Measurements from ENCODE around the gene GMPR. TPM values are rescaled to one million over a fixed set of nuclear protein-coding genes. Genes with fewer than 3 reads are reported as not detected.

The GMPR gene
- total RNA-seq, 3 donors from 2014 or later = 2.0 to 9.2 (median 3.9) TPM

DNA sequence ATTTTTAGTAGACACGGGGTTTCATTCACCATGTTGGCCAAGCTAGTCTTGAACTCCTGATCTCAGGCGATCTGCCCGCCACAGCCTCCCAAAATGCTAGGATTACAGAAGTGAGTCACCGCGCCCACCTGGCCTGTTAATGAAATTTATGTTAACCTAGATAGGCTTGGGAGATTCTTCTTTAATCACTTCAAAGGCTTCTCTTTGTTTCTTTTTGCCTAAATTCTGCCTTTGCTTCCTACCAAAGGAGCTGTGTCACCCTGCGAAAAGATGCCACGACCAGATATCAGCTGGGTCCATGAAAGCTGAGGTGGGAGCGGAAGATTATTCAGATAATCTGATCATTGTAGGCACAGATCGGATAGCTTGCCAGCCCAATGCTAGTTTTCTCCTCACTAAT lies 75.3 kb downstream of the GMPR start:
- no peaks in the 10 kb centered on the region for H3K4me1 ChIP-seq (ENCODE audit: low read depth)
- TF ChIP-seq, protein P1, sequence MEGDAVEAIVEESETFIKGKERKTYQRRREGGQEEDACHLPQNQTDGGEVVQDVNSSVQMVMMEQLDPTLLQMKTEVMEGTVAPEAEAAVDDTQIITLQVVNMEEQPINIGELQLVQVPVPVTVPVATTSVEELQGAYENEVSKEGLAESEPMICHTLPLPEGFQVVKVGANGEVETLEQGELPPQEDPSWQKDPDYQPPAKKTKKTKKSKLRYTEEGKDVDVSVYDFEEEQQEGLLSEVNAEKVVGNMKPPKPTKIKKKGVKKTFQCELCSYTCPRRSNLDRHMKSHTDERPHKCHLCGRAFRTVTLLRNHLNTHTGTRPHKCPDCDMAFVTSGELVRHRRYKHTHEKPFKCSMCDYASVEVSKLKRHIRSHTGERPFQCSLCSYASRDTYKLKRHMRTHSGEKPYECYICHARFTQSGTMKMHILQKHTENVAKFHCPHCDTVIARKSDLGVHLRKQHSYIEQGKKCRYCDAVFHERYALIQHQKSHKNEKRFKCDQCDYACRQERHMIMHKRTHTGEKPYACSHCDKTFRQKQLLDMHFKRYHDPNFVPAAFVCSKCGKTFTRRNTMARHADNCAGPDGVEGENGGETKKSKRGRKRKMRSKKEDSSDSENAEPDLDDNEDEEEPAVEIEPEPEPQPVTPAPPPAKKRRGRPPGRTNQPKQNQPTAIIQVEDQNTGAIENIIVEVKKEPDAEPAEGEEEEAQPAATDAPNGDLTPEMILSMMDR (IDR thresholded peaks at IDR 0.05) = no peak
- H3K36me3 ChIP-seq (ENCODE audit: low read depth) = no peaks in the 10 kb centered on the region
- intact Hi-C loops (cut with DNase I, micrococcal nuclease) = no loop called here
- no peaks in the 10 kb centered on the region for H3K9me3 ChIP-seq
- no peak overlapping the region for H3K4me3 ChIP-seq
- ATAC-seq (no peak), DNase-seq (no peak)

DNA sequence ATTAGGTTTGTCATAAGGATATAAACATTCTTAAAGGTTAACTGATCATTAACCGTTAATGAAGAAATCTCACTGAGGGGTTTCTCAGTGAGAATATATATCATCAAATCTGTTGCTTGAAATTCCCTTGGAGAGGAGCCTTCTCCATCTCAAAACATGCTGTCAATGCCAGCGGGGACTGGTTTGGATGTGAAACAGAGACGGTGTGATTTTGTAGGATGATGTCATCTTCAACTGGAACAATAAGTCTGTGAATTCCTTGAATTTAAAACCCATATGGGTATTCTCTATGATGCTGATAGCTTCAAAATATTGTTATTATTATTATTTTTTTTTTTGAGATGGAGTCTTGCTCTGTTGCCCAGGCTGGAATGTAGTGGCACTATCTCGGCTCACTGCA lies 75.9 kb downstream of the GMPR start:
- Histone ChIP-seq H3K4me1 (ENCODE audit: low read depth) (no peaks in the 10 kb centered on the region), H3K4me3 (no peak overlapping the region), H3K36me3 (ENCODE audit: low read depth) (no peaks in the 10 kb centered on the region), H3K9me3 (no peaks in the 10 kb centered on the region)
- TF ChIP-seq, protein P1 (IDR thresholded peaks at IDR 0.05) = no peak
- no peak for ATAC-seq
- no peak for DNase-seq
- intact Hi-C loops (cut with DNase I, micrococcal nuclease) = no loop called here

- peak in 1 of 3 donors; percentile 65 for DNase-seq
- TF ChIP-seq, protein P1 (IDR thresholded peaks at IDR 0.05) = peak; percentile 58
- H3K9me3 ChIP-seq = no peaks in the 10 kb centered on the region
- peak; percentile 31 for ATAC-seq
- intact Hi-C loops (cut with DNase I, micrococcal nuclease) = no loop called here
- no peak overlapping the region for H3K4me3 ChIP-seq
- peaks cover 6% of the 10 kb centered on the region for H3K4me1 ChIP-seq (ENCODE audit: low read depth)
- H3K36me3 ChIP-seq (ENCODE audit: low read depth) = no peaks in the 10 kb centered on the region
Measured at GRCh38 chr6:16316741-16317251, 78.4 kb downstream of the GMPR start.

GRCh38 chr6:16318538-16318937 lies 80.2 kb downstream of the GMPR start:
- TF ChIP-seq, protein P1 (IDR thresholded peaks at IDR 0.05) = no peak
- Histone ChIP-seq H3K4me1 (ENCODE audit: low read depth) (peaks cover 11% of the 10 kb centered on the region), H3K36me3 (ENCODE audit: low read depth) (no peaks in the 10 kb centered on the region), H3K4me3 (no peak overlapping the region), H3K9me3 (no peaks in the 10 kb centered on the region)
- ATAC-seq (no peak), DNase-seq (no peak)
- intact Hi-C loops (cut with DNase I, micrococcal nuclease) = no loop called here

DNA sequence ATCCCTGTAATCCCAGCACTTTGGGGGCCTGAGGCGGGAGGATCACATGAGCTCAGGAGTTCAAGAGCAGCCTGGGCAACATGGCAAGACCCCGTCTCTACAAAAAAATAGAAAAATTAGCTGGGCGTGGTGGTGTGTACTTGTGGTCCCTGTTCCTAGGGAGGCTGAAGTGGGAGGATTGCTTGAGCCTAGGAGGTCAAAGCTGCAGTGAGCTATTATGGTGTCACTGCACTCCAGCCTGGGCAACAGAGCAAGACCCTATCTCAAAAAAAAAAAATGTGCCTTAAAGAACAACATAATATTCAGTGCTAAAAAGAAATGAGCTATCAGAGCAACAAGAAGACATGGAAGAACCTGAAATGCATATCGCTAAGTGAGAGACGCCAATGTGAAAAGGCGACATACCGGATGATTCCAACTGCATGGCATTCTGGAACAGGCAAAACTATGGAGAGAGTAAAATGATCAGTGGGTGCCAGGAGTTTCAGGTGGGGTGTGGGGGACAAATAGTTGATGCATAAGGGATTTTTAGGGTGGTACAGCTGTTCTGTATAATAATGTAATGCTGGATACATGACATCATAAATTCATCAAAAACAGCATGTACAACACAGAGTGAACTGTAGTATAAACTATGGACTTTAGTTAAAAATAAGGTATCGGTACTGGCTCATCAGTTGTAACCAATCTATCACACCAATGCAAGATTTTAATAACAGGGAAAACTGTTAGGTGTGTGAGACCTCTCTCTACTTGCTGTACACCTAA lies 80.8 kb downstream of the GMPR start:
- Histone ChIP-seq H3K4me1 (ENCODE audit: low read depth) (peaks cover 11% of the 10 kb centered on the region), H3K36me3 (ENCODE audit: low read depth) (no peaks in the 10 kb centered on the region), H3K4me3 (no peak overlapping the region), H3K9me3 (no peaks in the 10 kb centered on the region)
- intact Hi-C loops (cut with DNase I, micrococcal nuclease) = no loop called here
- DNase-seq (no peak), ATAC-seq (no peak)
- TF ChIP-seq, protein P1 (IDR thresholded peaks at IDR 0.05) = no peak
